BLaER1 (cell line): ENCODE results near the gene HNRNPL.
A peak's percentile ranks its signal among the peaks of the same experiment; 100 is the strongest.
"Not testable (repeated sequence)": the region's sequence is repeated elsewhere in the genome, so short reads cannot be mapped to it uniquely, and the experiment has no call there.

ENCODE experiments used
- H3K27ac ChIP-seq: shearing (Covaris generic); formaldehyde crosslinking; 2 replicates; pipeline ENCODE4 v1.8.1; 2022
- H3K27me3 ChIP-seq: shearing (Covaris generic); formaldehyde crosslinking; 2 replicates; pipeline ENCODE4 v1.8.1; 2022
- H3K36me3 ChIP-seq: shearing (Covaris generic); formaldehyde crosslinking; 2 replicates; pipeline ENCODE4 v1.8.1; 2022
- H3K4me1 ChIP-seq: shearing (Covaris generic); formaldehyde crosslinking; 2 replicates; pipeline ENCODE4 v1.8.1; 2022
- H3K4me2 ChIP-seq: shearing (Covaris generic); formaldehyde crosslinking; 2 replicates; pipeline ENCODE4 v1.8.1; 2022
- H3K4me3 ChIP-seq: shearing (Covaris generic); formaldehyde crosslinking; 2 replicates; pipeline ENCODE4 v1.8.1; 2022
- H3K9ac ChIP-seq: shearing (Covaris generic); formaldehyde crosslinking; 2 replicates; pipeline ENCODE4 v1.8.1; 2022
- H3K9me3 ChIP-seq: shearing (Covaris generic); formaldehyde crosslinking; 2 replicates; pipeline ENCODE4 v1.8.1; 2022
- H4K20me1 ChIP-seq: shearing (Covaris generic); formaldehyde crosslinking; 2 replicates; pipeline ENCODE4 v1.8.1; 2022
- Cebpa-rat ChIP-seq: shearing (Covaris generic); IDR thresholded peaks from 2 replicates; pipeline ENCODE4 v1.8.1; 2022

Gene HNRNPL

DNA sequence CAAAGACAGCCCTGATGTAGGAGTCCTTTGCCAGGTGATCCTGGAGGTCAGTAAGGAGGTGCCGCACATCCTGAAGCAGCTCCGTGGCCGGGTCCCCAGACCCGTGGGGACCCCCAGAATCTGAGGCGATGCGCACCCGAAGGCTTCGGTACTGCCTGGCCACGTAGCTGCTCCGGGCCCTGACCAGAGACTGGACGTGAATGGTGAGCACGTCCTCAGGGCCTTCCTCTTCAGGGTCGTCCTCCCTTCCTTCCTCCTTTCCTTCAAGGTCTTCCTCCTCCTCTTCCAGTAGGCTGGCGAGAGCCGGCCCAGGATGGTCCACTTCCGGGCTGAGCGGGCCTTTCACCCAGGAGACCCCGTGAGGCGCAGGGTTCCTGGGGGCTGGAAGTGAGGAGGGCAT lies 20.8 kb upstream of the HNRNPL start:
- no peaks in the 10 kb centered on the region for H3K36me3 ChIP-seq
- TF ChIP-seq Cebpa-rat = no peak
- no peaks in the 10 kb centered on the region for H3K9me3 ChIP-seq
- H3K9ac ChIP-seq = no peak overlapping the region
- no peaks in the 10 kb centered on the region for H3K27me3 ChIP-seq
- H3K27ac ChIP-seq = peak overlapping the region; percentile 61
- peak overlapping the region; percentile 67; the same call in 1 of the 2 replicates for H3K4me3 ChIP-seq
- peak overlapping the region; percentile 100 for H3K4me2 ChIP-seq
- H3K4me1 ChIP-seq = peaks cover 94% of the 10 kb centered on the region
- H4K20me1 ChIP-seq = no peaks in the 10 kb centered on the region

DNA sequence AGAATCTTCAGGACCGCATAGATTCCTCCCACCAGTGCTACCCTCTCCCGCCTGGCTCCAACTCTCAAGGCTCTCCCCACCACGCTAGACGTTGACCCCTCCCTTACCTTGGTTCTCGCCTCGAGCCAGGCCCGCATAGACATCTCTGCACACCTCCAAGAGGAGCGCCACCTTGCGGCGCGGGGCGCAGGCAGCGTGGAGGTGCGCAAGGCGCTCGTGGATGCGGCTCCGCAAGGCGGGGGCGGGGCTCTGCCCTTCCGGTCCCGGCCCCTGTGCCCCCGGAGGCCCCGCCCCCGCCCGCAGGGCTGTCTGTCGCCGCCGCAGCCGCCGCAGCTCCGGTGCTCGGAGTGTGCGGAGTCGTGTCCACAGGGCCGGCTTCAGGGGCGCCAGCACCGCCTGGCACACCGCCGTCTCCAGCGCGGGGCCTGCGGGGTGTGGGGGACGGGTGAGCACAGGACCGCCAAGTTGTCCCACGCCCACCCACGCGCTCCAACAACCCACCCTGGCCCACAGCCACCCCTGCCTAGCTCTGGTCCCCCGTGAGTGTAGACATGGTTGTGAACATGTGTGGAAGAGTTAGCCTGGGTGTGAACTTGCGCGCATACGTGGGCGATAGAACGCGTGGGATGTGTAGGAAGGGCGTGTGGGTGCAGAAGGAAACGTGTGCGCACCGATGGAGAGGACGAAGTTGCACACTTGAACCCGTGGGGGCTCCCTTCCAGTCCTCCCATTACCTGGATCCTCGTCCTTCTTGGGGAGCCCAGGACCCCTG lies 20.2 kb upstream of the HNRNPL start:
- H3K4me1 ChIP-seq = peaks cover 96% of the 10 kb centered on the region
- no peaks in the 10 kb centered on the region for H3K9me3 ChIP-seq
- peak overlapping the region; percentile 100 for H3K4me2 ChIP-seq
- peak overlapping the region; percentile 78 for H3K27ac ChIP-seq
- peak overlapping the region; percentile 73 for H3K9ac ChIP-seq
- H3K27me3 ChIP-seq = no peaks in the 10 kb centered on the region
- TF ChIP-seq Cebpa-rat = no peak
- peak overlapping the region; percentile 67 for H3K4me3 ChIP-seq
- no peaks in the 10 kb centered on the region for H4K20me1 ChIP-seq
- no peaks in the 10 kb centered on the region for H3K36me3 ChIP-seq

DNA sequence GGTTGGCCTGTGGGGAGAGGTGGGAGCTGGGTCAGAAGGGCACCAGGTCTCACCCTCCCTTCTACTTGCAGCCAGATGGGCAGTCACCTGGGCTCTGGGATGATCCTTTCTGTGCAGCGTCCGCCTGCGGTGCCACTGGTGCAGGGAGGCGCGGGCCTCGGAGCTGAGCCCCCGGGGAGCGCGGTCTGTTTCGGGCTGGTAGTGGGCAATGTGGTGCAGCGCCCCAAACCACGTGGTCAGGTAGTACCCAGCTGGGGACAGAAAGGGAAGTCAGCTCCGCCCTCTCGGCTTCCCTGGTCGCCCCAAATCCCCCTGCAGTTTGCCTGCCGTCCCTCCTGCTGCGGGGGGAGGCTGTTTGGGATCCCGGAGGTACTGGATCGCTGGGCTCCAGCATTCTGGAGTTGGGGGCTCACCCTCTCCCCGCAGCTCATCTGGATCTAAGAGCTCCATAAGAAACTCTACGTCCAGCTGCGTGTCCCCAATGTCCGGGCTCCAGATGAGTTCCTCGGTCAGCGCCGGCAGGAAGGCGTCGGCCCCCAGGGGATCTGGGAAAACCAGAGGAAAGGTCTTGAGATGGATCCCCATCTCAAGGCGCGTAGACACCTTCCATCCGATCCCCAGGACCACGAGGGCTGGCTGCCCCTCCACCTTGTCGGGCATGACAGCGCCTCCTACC lies 19.5 kb upstream of the HNRNPL start:
- H3K4me3 ChIP-seq = peak overlapping the region; percentile 67
- H3K27ac ChIP-seq = peak overlapping the region; percentile 78
- TF ChIP-seq Cebpa-rat = no peak
- H4K20me1 ChIP-seq = no peaks in the 10 kb centered on the region
- no peaks in the 10 kb centered on the region for H3K36me3 ChIP-seq
- no peaks in the 10 kb centered on the region for H3K27me3 ChIP-seq
- H3K4me1 ChIP-seq = peaks cover 100% of the 10 kb centered on the region
- no peaks in the 10 kb centered on the region for H3K9me3 ChIP-seq
- peak overlapping the region; percentile 100 for H3K4me2 ChIP-seq
- H3K9ac ChIP-seq = peak overlapping the region; percentile 73

- H3K36me3 ChIP-seq = no peaks in the 10 kb centered on the region
- H3K4me1 ChIP-seq = peaks cover 100% of the 10 kb centered on the region
- peak overlapping the region; percentile 78 for H3K27ac ChIP-seq
- no peaks in the 10 kb centered on the region for H3K9me3 ChIP-seq
- H3K9ac ChIP-seq = no peak overlapping the region
- no peak for TF ChIP-seq Cebpa-rat
- H3K27me3 ChIP-seq = no peaks in the 10 kb centered on the region
- peak overlapping the region; percentile 67 for H3K4me3 ChIP-seq
- H4K20me1 ChIP-seq = no peaks in the 10 kb centered on the region
- peak overlapping the region; percentile 100 for H3K4me2 ChIP-seq
These were observed 18.8 kb upstream of the HNRNPL start for GRCh38 chr19:38868551-38868950.

DNA sequence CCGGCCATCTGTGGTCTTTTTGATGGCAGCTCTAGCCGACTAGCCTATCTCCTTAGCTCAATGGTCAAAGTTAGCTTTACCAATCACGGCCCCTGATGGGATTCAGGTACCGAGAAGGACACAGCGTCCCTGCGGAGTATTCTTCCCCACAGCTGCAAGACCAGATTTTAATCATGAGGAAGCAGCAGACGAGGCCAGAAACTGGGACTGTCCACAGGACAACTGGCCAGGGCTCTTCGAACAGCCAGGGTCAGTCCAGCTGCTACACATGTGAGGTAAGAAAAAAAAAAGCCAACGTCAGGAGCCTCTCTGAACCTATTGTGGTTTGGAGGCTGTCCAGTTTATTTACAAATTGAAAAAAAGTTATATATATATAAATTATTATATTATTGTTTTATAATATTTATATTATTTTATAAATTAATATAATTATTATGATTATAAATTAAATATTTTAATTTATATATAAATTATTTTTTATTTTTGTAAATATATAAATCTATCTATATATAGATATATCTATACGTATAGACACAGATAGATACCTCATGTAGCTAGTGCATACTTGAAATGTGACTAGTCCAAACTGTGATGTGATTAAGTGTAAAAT lies 17.5 kb upstream of the HNRNPL start:
- H3K4me1 ChIP-seq = peaks cover 100% of the 10 kb centered on the region
- no peaks in the 10 kb centered on the region for H3K36me3 ChIP-seq
- no peaks in the 10 kb centered on the region for H4K20me1 ChIP-seq
- H3K27ac ChIP-seq = peak overlapping the region; percentile 78; the same call in 1 of the 2 replicates
- no peaks in the 10 kb centered on the region for H3K27me3 ChIP-seq
- H3K4me2 ChIP-seq = peak overlapping the region; percentile 79
- H3K9me3 ChIP-seq = no peaks in the 10 kb centered on the region
- no peak for TF ChIP-seq Cebpa-rat
- H3K9ac ChIP-seq = no peak overlapping the region
- H3K4me3 ChIP-seq = no peak overlapping the region

- Histone ChIP-seq H3K9ac (no peak overlapping the region; the same call in 1 of the 2 replicates), H3K4me3 (no peak overlapping the region), H3K27ac (0 out of 2 replicates have a peak overlapping the region, but pooled peaks have one; percentile 37), H3K27me3 (no peaks in the 10 kb centered on the region), H3K36me3 (no peaks in the 10 kb centered on the region), H3K4me2 (peak overlapping the region; percentile 45), H3K4me1 (peaks cover 96% of the 10 kb centered on the region), H3K9me3 (no peaks in the 10 kb centered on the region), H4K20me1 (no peaks in the 10 kb centered on the region)
- no peak for TF ChIP-seq Cebpa-rat
These were observed 12.7 kb upstream of the HNRNPL start for GRCh38 chr19:38862321-38863059.

DNA sequence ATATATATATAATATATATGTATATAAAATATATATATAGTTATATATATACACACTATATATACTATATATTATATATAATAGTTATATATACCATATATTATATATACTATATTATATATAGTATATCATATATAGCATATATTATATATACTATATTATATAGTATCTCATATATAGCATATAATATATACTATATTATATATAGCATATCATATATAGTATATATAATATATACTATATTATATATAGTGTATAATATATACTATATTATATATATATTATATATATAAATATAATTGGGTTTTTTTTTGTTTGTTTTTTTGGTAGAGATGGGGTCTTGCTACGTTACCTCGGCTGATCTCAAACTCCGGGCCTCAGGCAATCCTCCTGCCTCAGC lies 11.6 kb upstream of the HNRNPL start:
- H3K9me3 ChIP-seq = 0 out of 2 replicates have a peak, but pooled peaks cover 2% of the 10 kb centered on the region
- H3K9ac ChIP-seq = no peak overlapping the region
- H3K4me3 ChIP-seq = no peak overlapping the region
- H3K4me1 ChIP-seq = peaks cover 96% of the 10 kb centered on the region
- no peaks in the 10 kb centered on the region for H4K20me1 ChIP-seq
- H3K4me2 ChIP-seq = no peak overlapping the region
- H3K27ac ChIP-seq = no peak overlapping the region
- no peaks in the 10 kb centered on the region for H3K27me3 ChIP-seq
- TF ChIP-seq Cebpa-rat = no peak
- no peaks in the 10 kb centered on the region for H3K36me3 ChIP-seq

DNA sequence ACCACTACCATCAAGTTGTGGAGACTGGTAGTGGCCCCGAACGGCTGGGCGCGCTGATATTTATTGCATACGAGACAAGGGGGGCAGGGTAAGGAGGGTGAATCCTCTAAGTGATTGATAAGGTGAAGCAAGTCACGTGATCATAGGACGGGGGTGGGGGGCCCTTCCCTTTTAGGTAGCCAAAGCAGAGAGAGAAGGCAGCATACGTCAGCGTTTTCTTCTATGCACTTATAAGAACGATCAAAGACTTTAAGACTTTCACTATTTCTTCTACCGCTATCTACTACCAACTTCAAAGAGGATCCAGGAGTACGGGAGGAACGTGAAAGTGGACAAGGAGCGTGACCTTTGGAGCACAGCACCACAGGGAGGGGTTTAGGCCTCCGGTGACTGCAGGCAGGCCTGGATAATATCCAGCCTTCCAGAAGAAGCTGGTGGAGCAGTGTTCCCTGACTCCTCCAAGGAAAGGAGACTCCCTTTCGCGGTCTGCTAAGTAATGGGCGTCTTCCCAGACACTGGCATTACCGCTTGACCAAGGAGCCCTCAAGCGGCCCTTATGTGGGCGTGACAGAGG lies 9.9 kb upstream of the HNRNPL start:
- peaks cover 82% of the 10 kb centered on the region for H3K4me1 ChIP-seq
- H3K27me3 ChIP-seq, H4K20me1 ChIP-seq, H3K9ac ChIP-seq, H3K36me3 ChIP-seq, H3K4me3 ChIP-seq, H3K9me3 ChIP-seq: not testable (repeated sequence)
- H3K27ac ChIP-seq = peak overlapping the region; percentile 38; the same call in 1 of the 2 replicates
- peak overlapping the region; percentile 88 for H3K4me2 ChIP-seq

GRCh38 chr19:38856813-38857212 lies 7.0 kb upstream of the HNRNPL start:
- Histone ChIP-seq H3K36me3 (no peaks in the 10 kb centered on the region), H3K4me2 (peak overlapping the region; percentile 88), H3K27me3 (no peaks in the 10 kb centered on the region), H4K20me1 (no peaks in the 10 kb centered on the region), H3K4me1 (peaks cover 73% of the 10 kb centered on the region), H3K27ac (peak overlapping the region; percentile 33; the same call in 1 of the 2 replicates), H3K4me3 (peak overlapping the region; percentile 18; the same call in 1 of the 2 replicates), H3K9ac (no peak overlapping the region), H3K9me3 (peaks cover 7% of the 10 kb centered on the region; the same call in 1 of the 2 replicates)
- no peak for TF ChIP-seq Cebpa-rat

GRCh38 chr19:38855751-38856150 lies 6.0 kb upstream of the HNRNPL start:
- not testable (repeated sequence) for H3K4me3 ChIP-seq, H3K27me3 ChIP-seq, H3K4me2 ChIP-seq, H3K9ac ChIP-seq, H3K27ac ChIP-seq, H4K20me1 ChIP-seq, H3K9me3 ChIP-seq, H3K36me3 ChIP-seq
- H3K4me1 ChIP-seq = peaks cover 74% of the 10 kb centered on the region

DNA sequence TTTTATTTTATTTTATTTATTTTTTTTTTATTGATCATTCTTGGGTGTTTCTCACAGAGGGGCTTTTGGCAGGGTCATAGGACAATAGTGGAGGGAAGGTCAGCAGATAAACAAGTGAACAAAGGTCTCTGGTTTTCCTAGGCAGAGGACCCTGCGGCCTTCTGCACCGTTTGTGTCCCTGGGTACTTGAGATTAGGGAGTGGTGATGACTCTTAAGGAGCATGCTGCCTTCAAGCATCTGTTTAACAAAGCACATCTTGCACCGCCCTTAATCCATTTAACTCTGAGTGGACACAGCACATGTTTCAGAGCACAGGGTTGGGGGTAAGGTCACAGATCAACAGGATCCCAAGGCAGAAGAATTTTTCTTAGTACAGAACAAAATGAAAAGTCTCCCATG lies 5.2 kb upstream of the HNRNPL start:
- not testable (repeated sequence) for H4K20me1 ChIP-seq, H3K36me3 ChIP-seq, H3K27ac ChIP-seq, H3K9me3 ChIP-seq, H3K4me2 ChIP-seq, H3K9ac ChIP-seq, H3K4me3 ChIP-seq, H3K27me3 ChIP-seq
- peaks cover 67% of the 10 kb centered on the region for H3K4me1 ChIP-seq
